HepG2 (cell line): ENCODE results near the gene GJA5. TPM values are rescaled to one million over a fixed set of nuclear protein-coding genes. Genes with fewer than 3 reads are reported as not detected.

Experiments
- CEBPB ChIP-seq: IDR thresholded peaks from 2 replicates; pipeline ENCODE4 v1.6.1; 2011; ENCODE audit warnings: low read depth, low read length, improper control_type of control experiment, borderline replicate concordance
- CERS6 ChIP-seq: sonication (generic); formaldehyde crosslinking; IDR thresholded peaks from 2 replicates; pipeline ENCODE4 v1.5.0; 2020; ENCODE audit warnings: missing genetic modification reagents
- FUBP1 ChIP-seq: sonication (generic); formaldehyde crosslinking; IDR thresholded peaks from 2 replicates; pipeline ENCODE4 v1.5.1; 2020; ENCODE audit warnings: missing genetic modification reagents, mild to moderate bottlenecking, borderline replicate concordance
- JUND ChIP-seq: sonication (generic); formaldehyde crosslinking; IDR thresholded peaks from 2 replicates; pipeline ENCODE4 v1.8.0; 2022; ENCODE audit warnings: mild to moderate bottlenecking, missing genetic modification reagents
- MEIS1 ChIP-seq: sonication (generic); formaldehyde crosslinking; IDR thresholded peaks from 2 replicates; pipeline ENCODE4 v1.9.0; 2021; ENCODE audit warnings: mild to moderate bottlenecking, missing genetic modification reagents, moderate library complexity, borderline replicate concordance
- TCF7 ChIP-seq: sonication (generic); IDR thresholded peaks from 2 replicates; pipeline ENCODE4 v1.6.1; 2016; ENCODE audit warnings: antibody characterized with exemption, low read depth
- TFE3 ChIP-seq: IDR thresholded peaks from 2 replicates; pipeline ENCODE4 v1.6.1; 2016
- U2AF2 ChIP-seq: fragments of 200-400 bp; formaldehyde crosslinking; IDR thresholded peaks from 2 replicates; pipeline ENCODE4 v1.6.1; 2017; ENCODE audit warnings: low read depth, mild to moderate bottlenecking, low read length
- ZBTB34 ChIP-seq: sonication (generic); formaldehyde crosslinking; IDR thresholded peaks from 2 replicates; pipeline ENCODE4 v1.8.0; 2022; ENCODE audit warnings: mild to moderate bottlenecking, missing genetic modification reagents
- ZBTB38 ChIP-seq: sonication (generic); formaldehyde crosslinking; IDR thresholded peaks from 2 replicates; pipeline ENCODE4 v1.5.1; 2020; ENCODE audit warnings: mild to moderate bottlenecking, missing genetic modification reagents
- ZFP36L1 ChIP-seq: sonication (generic); formaldehyde crosslinking; IDR thresholded peaks from 2 replicates; pipeline ENCODE4 v1.8.0; 2022; ENCODE audit warnings: mild to moderate bottlenecking, missing genetic modification reagents, moderate library complexity
- ZNF20 ChIP-seq: sonication (generic); formaldehyde crosslinking; IDR thresholded peaks from 2 replicates; pipeline ENCODE4 v1.4.0; 2020; ENCODE audit warnings: mild to moderate bottlenecking, moderate library complexity, missing genetic modification reagents
- ZNF224 ChIP-seq: sonication (generic); formaldehyde crosslinking; IDR thresholded peaks from 2 replicates; pipeline ENCODE4 v1.5.0; 2020; ENCODE audit warnings: mild to moderate bottlenecking, missing genetic modification reagents
- ZNF274 ChIP-seq: sonication (generic); formaldehyde crosslinking; IDR thresholded peaks from 2 replicates; pipeline ENCODE4 v1.5.1; 2020; ENCODE audit warnings: mild to moderate bottlenecking, missing genetic modification reagents
- ZNF547 ChIP-seq: sonication (generic); formaldehyde crosslinking; IDR thresholded peaks from 2 replicates; pipeline ENCODE4 v1.5.1; 2020; ENCODE audit warnings: mild to moderate bottlenecking, missing genetic modification reagents
- ZNF570 ChIP-seq: sonication (generic); formaldehyde crosslinking; IDR thresholded peaks from 2 replicates; pipeline ENCODE4 v1.4.0; 2020; ENCODE audit warnings: mild to moderate bottlenecking, missing genetic modification reagents, borderline replicate concordance
- ZNF619 ChIP-seq: sonication (generic); formaldehyde crosslinking; IDR thresholded peaks from 2 replicates; pipeline ENCODE4 v1.4.0; 2020; ENCODE audit warnings: mild to moderate bottlenecking, missing genetic modification reagents
- ZNF644 ChIP-seq: IDR thresholded peaks from 2 replicates; pipeline ENCODE4 v1.6.1; 2016; ENCODE audit warnings: low read depth
- ZSCAN9 ChIP-seq: IDR thresholded peaks from 2 replicates; pipeline ENCODE4 v1.6.1; 2016; ENCODE audit warnings: borderline replicate concordance
- ZXDC ChIP-seq: sonication (generic); formaldehyde crosslinking; IDR thresholded peaks from 2 replicates; pipeline ENCODE4 v1.5.0; 2020; ENCODE audit warnings: mild to moderate bottlenecking, missing genetic modification reagents
- polyA plus RNA-seq, 8 experiments: library from polyadenylated mRNA; depleted of rRNA in 3 of 8; stranded (reverse) in 7 of 8; unstranded in 1 of 8; fragments of >200 nt; fragmentation: Illumina TruSeq in 4 of 8; extraction: Trizol in 4 of 8; gene quantifications; 2 replicates each; pipeline versions ENCODE4 v1.2.1 to v1.2.3, GENCODE V29; 2011 to 2016; ENCODE audit warnings: low read depth in 4 of 8, missing spikeins in 1 of 8, mixed read lengths in 1 of 8; ENCODE audit not compliant: insufficient read depth in 1 of 8
- total RNA-seq, 5 experiments: library from RNA; depleted of rRNA; stranded (reverse); fragments of >200 nt; fragmentation: Illumina TruSeq; extraction: Trizol; gene quantifications; 2 replicates each; pipeline ENCODE4 v1.2.3, GENCODE V29; 2016; ENCODE audit warnings: low read depth in 1 of 5

The GJA5 gene
- total and polyA plus RNA-seq, 2 of the 13 experiments (the other 11 are each of a cell fraction or from before 2014, with no cell fraction given): not detected

- TF ChIP-seq ZBTB34 (no peak), ZNF644 (CRISPR knock-in tag) (peak; percentile 64; the same call in 1 of the 2 replicates), JUND (CRISPR knock-in tag) (peak; percentile 58; the same call in 1 of the 2 replicates), TFE3 (0 out of 2 replicates have a peak, but pooled peaks have one; percentile 24), ZNF224 (no peak), ZFP36L1 (CRISPR knock-in tag) (no peak), ZNF547 (CRISPR knock-in tag) (no peak), ZSCAN9 (CRISPR knock-in tag) (peak; percentile 55; the same call in 1 of the 2 replicates), U2AF2 (no peak), ZXDC (no peak), MEIS1 (0 out of 2 replicates have a peak, but pooled peaks have one; percentile 32), TCF7 (peak; percentile 10; the same call in 1 of the 2 replicates), CERS6 (CRISPR knock-in tag) (no peak), ZBTB38 (CRISPR knock-in tag) (no peak), ZNF619 (CRISPR knock-in tag) (no peak), ZNF570 (no peak), ZNF20 (CRISPR knock-in tag) (no peak), CEBPB (no peak), ZNF274 (CRISPR knock-in tag) (no peak), FUBP1 (CRISPR knock-in tag) (no peak)
Observed at GRCh38 chr1:147717051-147717705, 43.2 kb downstream of the GJA5 start (continued).
